GM12865 (cell line): Measurements from ENCODE around the gene CYTH3.

Experiments used
- DNase-seq: peaks from one replicate; pipeline ENCODE4 v3.0.0; 2010; ENCODE audit warnings: low read depth
- H3K4me3 ChIP-seq: 2 replicates; pipeline ENCODE4 v1.5.1; 2011; ENCODE audit warnings: mild to moderate bottlenecking, low read depth, low read length, control low read depth
- TF ChIP-seq, protein P1 (sequence below): IDR thresholded peaks from 2 replicates; pipeline ENCODE4 v1.5.1; 2011; ENCODE audit warnings: low read length, control low read depth, low read depth, inconsistent platforms; ENCODE audit not compliant: insufficient read depth; ENCODE audit errors: missing control alignments

The CYTH3 gene

DNA sequence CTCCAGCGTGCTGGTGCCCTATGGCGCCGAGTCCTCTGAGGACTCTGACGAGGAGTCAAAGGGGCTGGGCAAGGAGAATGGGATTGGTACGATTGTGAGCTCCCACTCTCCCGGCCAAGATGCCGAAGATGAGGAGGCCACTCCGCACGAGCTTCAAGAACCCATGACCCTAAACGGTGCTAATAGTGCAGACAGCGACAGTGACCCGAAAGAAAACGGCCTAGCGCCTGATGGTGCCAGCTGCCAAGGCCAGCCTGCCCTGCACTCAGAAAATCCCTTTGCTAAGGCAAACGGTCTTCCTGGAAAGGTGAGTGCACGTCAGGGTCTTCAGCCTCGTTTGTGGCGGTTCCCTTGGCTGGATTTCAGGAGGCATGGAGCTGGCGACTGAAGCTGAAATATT is 122.4 kb downstream of the CYTH3 start:
- TF ChIP-seq, protein P1, sequence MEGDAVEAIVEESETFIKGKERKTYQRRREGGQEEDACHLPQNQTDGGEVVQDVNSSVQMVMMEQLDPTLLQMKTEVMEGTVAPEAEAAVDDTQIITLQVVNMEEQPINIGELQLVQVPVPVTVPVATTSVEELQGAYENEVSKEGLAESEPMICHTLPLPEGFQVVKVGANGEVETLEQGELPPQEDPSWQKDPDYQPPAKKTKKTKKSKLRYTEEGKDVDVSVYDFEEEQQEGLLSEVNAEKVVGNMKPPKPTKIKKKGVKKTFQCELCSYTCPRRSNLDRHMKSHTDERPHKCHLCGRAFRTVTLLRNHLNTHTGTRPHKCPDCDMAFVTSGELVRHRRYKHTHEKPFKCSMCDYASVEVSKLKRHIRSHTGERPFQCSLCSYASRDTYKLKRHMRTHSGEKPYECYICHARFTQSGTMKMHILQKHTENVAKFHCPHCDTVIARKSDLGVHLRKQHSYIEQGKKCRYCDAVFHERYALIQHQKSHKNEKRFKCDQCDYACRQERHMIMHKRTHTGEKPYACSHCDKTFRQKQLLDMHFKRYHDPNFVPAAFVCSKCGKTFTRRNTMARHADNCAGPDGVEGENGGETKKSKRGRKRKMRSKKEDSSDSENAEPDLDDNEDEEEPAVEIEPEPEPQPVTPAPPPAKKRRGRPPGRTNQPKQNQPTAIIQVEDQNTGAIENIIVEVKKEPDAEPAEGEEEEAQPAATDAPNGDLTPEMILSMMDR = no peak
- H3K4me3 ChIP-seq = no peak overlapping the region
- no peak for DNase-seq

DNA sequence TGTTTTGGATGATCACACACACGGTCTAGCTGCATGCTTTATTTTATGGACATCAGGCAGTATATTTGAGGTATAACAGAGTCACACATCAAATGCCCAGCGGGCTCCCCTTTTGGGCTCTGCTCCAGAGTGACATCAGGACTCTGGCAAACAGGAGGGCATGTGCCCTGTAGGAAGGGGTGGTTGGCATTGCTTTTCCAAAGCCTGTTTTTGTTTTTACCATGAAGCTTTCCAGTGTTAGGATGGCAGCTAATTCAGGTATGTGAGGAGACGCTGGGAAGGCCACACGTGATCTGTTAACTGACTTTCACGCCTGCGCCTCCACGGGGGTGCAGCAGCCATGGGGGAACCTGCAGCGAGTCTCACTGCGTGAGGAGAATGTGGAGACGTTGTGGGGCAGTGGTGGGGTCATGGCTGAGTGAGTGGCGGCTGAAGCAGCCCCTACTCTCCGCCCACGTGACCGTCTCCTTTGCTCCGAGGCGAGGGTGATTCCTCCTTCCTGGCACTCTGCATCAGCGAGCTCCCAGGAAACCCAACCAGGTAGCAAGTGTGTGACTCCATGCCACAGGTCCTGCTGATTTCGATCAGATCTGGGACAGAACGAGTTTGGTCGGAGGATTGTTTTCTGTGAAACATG is 123.6 kb downstream of the CYTH3 start:
- TF ChIP-seq, protein P1 = no peak
- H3K4me3 ChIP-seq = no peak overlapping the region
- DNase-seq = no peak

DNA sequence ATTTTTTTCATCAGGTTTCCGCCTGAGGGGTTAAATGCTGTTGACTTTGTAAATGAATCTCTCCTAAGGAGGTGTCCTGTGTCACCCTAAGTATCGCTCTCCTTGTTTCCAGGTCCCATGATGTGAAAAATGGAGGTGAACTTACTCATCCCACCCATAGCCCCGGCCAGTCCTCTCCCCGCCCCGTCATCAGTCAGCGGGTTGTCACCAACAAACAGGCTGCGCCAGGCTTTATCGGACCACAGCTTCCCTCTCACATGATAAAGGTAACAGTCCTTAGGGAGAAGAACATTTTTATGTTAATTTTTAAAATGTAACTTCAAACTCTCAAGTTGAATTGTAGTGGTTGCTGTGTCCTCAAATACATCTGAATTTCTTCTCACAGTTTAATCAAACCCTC is 124.8 kb downstream of the CYTH3 start:
- no peak overlapping the region for H3K4me3 ChIP-seq
- DNase-seq = no peak
- TF ChIP-seq, protein P1 = no peak

DNA sequence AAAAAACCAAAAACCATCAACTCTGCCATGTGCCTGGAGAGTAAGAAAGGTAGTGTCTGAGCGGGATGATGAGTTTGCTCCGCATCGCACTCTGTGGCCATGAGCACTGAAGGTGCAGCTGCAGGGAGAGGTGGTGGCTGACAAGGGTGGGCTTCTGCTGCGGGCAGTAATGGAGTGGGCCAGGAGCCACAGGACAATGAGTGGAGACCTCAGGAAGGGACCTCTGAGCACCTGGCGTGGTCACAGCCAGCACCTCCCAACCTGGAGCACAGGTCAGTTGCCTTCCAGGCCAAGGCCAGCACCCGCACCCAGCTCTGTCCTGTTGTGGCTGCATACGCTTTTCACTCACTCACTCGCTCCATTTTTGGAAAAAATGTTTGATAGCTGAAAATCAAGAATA is 125.8 kb downstream of the CYTH3 start:
- DNase-seq = no peak
- no peak overlapping the region for H3K4me3 ChIP-seq
- TF ChIP-seq, protein P1 = no peak

DNA sequence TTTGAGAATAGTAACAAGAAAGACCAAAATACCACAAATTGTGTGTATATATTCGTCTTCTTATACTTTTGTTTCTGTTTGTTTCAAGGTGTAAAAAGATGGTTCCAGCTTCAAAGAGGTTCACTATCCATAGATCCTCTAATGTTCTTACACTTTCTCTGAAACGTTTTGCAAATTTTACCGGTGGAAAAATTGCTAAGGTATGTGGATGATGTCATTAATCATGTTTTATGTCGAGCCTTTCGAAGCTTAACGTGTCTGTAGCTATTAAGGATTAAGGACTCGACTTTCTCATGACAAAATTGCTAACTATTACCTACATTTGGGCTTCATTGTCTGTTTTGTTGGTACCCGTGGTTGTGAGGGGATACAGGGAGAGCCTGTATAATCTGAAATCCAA is 128.4 kb downstream of the CYTH3 start:
- no peak for DNase-seq
- TF ChIP-seq, protein P1 = no peak
- H3K4me3 ChIP-seq = no peak overlapping the region

DNA sequence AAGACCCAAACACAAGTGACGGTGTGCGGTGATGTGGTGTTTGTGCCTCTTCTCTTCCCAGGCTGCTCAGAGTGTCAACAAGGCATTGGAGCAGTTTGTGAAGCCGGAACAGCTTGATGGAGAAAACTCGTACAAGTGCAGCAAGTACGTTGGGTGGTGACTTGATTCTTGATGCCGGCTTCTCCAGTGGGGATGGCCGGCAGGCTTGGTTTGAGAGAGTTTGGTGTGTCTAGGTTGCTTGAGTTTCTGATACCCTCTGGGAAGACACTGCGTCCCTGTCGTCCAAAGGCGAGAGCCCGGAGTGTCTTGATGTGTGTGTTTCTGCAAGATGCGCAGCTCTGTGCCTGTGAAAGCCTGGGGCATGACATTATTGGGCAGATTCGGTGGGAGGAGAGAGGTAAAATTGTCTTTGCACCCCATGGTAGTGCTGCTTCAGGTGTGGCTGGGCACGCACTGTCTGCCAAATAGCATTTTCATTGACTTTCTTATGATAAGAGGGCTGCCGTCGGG is 129.5 kb downstream of the CYTH3 start:
- no peak overlapping the region for H3K4me3 ChIP-seq
- no peak for DNase-seq
- TF ChIP-seq, protein P1 = no peak
